Stimulated activated CD4-positive, alpha-beta T cell treated with anti-CD3 and anti-CD28 coated beads, TNF-alpha, amount 100 ng/mL, for 4 hours (primary cell): ENCODE data around the gene HCN1.

Source experiments
- DNase-seq, 3 experiments: peaks; one replicate each; pipeline ENCODE4 v3.0.0-alpha.2; 2020; ENCODE audit warnings: low read depth in 3 of 3

The HCN1 gene

DNA sequence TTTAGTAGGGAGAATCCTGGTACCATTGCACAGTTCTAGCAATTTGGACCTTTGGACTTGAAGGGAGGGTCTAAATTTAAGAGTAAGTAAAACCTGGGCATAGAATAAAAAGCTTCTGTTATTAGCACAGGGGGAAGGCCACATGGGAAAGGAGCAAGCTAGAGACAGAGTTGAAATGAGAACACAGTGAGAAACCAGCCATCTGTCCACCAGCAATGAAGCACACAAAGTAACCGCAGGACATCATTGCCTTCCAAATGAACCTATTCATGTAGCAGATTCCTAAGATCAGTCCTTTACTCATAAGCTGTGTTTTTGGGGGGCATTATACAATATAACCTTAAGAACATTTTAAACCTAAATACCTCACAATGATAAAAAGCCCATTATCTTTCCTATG lies 407.4 kb downstream of the HCN1 start:
- DNase-seq = no peak

DNA sequence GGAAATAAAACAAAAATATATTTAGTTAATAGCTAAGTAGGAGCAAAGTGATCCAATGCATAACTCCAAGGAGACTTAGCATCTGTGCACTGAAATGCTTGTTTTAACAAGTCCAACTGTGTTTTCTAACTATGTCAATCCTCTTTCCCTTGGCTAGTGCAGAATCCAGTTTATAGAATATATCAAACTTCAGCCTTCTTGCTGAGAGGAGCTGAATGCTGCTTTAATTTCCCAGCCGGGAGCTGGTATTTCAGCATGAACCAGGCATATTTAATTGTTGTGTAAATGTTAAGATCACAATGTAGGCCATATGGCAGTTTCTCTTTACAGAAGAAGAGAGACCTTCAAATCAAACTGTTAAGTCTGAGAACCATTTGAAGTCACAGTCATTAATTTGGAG lies 411.7 kb downstream of the HCN1 start:
- no peak for DNase-seq

DNA sequence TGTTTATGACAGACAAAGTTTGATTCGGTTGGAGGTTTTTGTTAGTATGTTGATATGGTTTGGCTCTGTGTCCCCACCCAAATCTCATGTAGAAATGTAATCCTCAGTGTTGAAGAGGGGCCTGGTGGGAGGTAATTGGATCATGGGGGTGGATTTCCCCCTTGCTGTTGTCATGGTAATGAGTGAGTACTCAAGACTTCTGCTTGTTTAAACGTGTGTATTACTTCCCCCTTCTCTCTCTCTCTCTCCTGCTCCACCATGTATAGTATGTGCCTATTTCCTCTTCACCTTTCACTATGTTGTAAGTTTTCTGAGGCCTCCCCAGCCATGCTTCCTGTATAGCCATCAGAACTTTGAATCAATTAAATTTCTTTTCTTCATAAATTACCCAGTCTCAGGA lies 415.1 kb downstream of the HCN1 start:
- DNase-seq = no peak

DNA sequence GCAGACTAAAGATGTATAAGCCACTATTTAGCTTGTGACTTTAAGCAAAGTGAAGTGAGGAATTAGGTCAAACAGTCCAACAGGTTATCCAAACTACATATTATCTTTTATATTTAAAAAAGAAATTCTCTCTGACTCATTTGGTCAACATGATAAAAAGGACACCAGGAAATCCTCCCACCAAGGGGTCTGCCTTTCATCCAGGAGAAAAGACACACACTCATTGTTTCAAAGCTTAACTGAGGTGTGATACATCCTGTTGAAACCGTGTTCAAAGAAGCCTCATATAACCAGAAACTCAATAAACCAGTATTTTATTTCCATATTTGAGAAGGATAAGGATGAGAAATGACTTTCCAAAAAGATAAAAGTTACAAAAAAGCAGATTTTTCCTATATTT lies 417.1 kb downstream of the HCN1 start:
- DNase-seq = no peak

DNA sequence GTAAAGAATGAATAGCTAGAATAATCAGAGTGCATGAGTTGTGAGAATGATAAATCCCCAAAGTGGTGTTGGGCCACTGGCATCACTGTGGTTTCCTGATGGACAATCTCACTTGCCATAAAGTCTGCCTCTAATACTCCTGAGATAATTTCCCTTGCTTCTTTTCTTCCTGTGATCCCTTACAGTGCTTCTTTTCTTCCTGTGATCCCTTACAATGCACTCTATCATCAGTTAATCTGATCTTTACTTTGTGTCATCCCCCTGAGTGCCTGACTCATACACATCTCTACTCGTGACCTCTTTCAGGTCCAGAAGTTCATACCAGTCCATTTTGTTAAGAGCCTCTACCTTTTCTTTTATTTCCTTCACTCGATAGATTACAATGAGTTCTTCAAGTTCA lies 418.3 kb downstream of the HCN1 start:
- DNase-seq = no peak

DNA sequence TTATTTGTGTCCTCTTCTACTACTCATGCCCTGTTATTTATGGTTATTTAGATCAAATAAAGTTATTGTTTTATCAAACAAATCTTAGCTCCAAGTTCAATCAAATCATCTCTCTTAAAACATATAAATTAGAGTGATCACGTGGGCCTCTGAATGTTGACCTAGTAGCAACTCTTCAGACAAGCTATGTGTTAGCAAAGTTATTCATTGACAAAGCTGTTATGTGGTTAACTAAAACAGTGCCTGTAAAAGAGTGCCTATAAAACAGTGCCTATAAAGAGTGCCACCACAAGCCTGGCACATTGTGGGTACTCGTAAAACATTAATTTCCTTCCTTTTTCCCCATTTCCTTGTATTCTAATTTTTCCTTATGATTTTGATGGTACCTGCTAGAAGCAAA lies 421.9 kb downstream of the HCN1 start:
- DNase-seq = no peak

DNA sequence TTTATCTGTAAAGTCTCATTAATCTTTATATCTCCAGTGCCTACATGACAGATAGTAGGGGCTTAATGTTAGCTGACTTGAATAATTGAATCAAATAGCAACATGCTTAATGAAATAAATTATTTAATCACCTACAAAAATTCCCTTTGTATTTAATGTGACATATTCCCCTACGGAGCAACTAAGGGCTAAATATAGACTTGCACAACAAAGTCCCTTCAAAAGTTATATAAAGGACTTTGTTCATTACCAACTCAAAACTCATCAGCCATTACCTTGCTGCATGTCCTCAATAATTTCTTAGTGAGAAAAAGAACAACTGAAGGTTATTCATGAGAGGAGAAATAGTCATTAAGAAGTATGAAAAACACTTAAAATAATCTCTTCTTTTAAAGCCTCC lies 424.6 kb downstream of the HCN1 start:
- DNase-seq = no peak

DNA sequence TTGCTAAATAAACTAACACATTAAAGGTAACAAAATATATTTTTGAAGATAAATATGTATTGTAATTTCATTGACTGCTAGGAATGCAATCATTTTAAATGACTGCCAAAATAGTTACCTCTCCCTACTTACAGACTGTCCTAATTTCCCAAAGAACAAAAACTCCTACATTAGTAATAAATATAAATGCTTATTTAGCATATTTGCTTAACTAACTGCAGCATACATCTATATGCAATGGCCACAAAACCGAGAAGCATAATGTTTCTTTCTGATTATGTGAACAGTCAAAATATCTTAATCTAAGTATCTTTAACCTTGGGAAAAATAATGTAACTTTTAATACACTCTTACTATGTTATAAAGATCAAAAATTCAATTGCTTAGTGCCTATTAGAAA lies 431.7 kb downstream of the HCN1 start:
- no peak for DNase-seq

DNA sequence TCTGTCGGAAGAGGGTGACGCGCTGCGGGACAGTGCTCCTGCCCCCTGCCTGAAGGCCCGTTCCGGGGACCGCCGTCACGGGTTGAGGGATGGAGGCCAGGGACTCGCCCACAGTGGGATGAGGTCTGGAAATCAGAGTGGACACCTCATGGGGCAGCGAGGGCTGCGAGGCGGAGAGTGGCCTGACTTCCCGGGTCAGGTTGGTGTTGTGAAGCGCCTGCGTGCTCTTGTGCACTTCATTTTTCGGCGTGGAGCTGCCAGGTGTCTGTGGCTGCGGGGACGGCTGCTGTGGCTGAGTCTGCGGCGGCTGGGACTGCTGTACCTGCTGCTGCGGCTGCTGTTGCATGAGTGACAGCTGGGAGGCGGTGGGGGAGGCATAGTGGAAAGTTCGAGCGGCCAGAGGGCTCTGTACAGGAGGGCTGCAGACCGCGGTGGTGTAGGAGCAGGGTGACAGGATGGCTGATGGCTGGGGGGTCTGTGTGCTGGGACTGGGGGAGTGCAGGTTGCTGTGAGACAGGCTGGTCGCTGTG lies 434.1 kb downstream of the HCN1 start:
- DNase-seq = no peak

DNA sequence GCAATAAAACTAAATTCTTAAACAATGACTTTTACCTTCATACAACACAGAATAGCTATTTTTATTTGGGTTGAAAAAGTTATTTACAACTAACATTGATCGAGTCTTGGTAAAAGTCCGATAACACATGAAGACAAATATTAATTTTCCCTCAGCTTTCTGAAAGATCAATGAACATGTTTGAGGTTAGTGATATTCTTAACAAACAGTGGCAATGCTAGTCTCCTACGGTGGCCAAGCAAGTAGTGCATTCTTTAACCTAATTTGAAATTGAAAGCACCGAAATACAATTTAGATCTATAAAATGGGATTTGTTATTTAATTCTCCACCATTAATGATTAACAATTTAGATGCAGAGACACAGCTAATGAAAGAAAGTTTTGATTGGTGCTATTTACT lies 435.1 kb downstream of the HCN1 start:
- no peak for DNase-seq

DNA sequence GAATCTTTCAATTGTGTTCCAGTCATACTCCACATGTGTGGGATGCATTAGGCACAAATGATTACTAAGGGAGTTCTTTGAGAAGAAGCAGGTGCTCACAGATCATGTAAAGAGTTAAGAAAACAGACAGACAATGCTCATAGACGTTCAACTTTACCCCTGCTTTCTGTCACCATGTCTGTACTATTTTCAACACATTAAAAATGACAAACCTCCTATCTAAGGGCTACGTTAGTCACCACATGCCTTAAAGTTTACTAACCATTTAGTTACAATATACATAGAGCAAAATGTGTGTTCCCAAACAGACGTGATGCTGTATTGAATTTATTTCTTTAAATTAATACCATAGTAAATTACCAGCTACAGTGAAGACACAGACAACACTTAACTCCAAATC lies 435.9 kb downstream of the HCN1 start:
- DNase-seq = no peak

DNA sequence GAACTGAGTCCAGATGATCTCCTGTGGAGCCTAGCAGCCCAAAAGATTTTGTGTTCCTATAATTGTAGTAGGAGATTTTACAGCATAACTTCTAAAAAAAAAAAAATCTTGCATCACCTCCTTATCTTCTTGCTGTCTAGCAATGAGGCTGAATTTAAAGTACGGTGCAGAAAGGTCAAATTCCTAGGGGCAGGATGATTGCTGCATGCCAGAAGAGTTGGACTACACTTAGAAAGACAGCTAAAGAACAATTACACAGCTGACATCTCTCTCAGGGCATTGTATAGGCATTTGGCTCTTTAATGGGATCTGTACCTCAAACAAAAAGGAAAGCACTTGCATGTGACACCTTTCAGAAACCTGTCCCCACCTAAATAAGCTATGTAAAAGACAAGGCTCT lies 443.2 kb downstream of the HCN1 start:
- no peak for DNase-seq

DNA sequence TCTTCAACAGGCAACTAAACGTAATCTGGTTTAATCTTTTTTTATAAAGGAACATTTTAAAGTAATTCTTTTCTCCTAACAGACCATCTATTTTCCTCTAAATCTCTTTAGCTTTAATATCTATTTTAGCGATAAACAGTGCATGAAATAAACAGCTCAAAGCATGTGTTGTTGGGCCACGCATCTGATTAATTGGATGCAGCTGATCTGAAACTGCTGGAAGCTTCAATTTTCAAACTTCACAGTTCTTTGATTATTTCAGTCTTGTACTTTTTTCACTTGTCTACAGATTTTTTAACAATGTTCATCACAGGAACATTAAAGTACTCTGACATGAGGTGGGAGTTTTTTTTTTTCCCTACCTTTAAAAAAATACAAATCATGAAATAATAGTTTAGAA lies 443.6 kb downstream of the HCN1 start:
- DNase-seq = no peak

DNA sequence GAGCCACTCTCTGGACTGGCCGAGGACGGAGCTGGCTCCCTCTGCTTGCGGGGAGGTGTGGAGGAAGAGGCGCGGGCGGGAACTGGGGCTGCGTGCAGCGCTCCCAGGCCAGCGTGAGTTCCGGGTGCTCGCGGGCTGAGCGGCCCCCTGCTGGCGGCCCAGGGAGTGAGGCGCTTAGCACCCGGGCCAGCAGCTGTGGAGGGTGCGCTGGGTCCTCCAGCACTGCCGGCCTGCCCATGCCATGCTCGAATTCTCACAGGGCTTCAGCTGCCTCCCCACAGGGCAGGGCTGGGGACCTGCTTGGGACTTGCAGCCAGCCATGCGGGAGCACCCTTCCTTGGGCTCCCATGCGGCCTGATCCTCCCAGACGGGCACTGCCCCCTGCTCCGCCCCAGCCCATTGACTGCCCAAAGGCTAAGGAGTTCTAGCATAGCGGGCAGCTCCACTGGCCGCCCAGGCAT lies 470.6 kb downstream of the HCN1 start:
- no peak for DNase-seq

DNA sequence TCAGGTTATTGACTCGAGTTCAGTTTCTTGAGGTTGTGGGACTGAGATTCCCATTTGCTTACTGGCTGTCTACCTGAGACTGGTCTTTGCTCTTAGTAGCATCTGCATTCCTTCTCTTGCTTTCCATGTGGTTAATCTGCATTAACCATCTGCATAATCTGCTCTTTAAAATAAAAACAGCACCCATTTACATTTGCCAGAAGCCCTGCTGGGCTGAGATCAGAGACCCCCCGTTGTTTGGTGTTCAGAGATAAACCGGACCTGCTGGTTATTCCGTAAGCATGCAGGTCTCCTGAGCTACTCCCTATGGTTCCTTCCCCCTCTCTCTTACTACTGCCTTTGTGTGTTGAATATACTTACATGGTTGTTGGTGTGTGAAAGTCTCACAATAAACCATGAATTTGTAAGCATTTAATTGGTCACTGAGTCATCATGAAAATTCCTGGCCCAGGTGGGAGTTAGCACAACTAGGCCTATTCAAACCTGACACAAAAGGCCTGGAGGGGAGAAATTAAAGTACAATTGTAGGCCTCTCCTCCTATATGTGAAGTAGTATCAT lies 490.7 kb downstream of the HCN1 start:
- DNase-seq = no peak
